GM12874 (cell line): Measurements from ENCODE around the gene GALE.

Experiments
- CTCF ChIP-seq: IDR thresholded peaks from 2 replicates; pipeline ENCODE4 v1.5.1; 2011; ENCODE audit warnings: low read depth, mild to moderate bottlenecking, control low read depth, low read length, moderate library complexity; ENCODE audit not compliant: insufficient read depth

The GALE gene

DNA sequence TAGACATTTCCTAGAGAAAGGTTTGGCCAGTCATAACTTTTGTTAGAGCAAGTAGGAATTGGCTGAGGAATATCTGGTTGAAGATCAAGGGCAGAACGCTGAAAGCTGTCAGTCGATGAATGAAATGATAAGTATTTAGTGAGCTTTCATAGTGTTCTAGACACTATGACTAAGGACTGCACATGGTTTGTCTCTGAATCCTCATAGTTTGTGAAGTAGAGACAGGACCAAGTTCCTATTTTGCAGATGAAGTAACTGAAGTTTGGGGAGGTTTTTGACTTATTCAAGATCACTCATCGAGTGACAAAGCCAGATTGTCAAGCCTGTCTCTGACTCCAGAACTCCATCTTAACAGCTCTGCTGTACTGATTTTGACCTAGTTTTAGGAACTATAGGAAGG lies 52.5 kb downstream of the GALE start:
- TF ChIP-seq CTCF = no peak
